D721Med (cell line): ENCODE data around the gene HSD17B4.
"Not testable (repeated sequence)": the region's sequence is repeated elsewhere in the genome, so short reads cannot be mapped to it uniquely, and the experiment has no call there.

ENCODE experiments used
- DNase-seq: peaks from one replicate; pipeline ENCODE4 v3.0.0; 2011; ENCODE audit warnings: low spot score; ENCODE audit not compliant: insufficient read length
- FAIRE-seq: peaks from 2 replicates; lab custom pipeline; 2011; peaks lifted over from hg19 to GRCh38; lab: Jason Lieb, UNC
- TF ChIP-seq, protein P1 (sequence below): IDR thresholded peaks from 2 replicates; pipeline ENCODE4 v1.5.1; 2012; ENCODE audit warnings: mild to moderate bottlenecking, control low read depth; ENCODE audit not compliant: insufficient read depth; ENCODE audit errors: missing control alignments

Gene HSD17B4

GRCh38 chr5:119420169-119420568 lies 32.1 kb upstream of the HSD17B4 start:
- no peak for DNase-seq

DNA sequence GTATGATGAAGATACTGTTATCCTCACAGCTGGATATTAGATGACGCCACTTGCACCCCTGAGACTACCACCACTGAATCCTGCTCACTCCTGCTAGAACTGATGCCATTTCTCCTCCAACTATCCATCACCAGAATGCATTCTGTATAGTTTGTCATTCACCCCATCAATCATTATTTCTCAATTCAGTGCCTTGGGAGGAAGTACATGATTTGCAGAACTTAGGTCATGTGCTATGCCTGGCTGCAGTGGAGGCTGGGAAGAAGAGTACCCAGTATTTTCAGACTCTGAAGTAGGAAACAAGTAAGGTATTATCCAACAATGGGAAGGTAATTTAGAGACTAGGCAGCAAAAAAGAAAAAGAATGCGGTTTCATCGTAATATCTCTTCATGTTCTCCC lies 26.2 kb upstream of the HSD17B4 start:
- DNase-seq, result no peak
- TF ChIP-seq, protein P1, sequence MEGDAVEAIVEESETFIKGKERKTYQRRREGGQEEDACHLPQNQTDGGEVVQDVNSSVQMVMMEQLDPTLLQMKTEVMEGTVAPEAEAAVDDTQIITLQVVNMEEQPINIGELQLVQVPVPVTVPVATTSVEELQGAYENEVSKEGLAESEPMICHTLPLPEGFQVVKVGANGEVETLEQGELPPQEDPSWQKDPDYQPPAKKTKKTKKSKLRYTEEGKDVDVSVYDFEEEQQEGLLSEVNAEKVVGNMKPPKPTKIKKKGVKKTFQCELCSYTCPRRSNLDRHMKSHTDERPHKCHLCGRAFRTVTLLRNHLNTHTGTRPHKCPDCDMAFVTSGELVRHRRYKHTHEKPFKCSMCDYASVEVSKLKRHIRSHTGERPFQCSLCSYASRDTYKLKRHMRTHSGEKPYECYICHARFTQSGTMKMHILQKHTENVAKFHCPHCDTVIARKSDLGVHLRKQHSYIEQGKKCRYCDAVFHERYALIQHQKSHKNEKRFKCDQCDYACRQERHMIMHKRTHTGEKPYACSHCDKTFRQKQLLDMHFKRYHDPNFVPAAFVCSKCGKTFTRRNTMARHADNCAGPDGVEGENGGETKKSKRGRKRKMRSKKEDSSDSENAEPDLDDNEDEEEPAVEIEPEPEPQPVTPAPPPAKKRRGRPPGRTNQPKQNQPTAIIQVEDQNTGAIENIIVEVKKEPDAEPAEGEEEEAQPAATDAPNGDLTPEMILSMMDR, result no peak
- FAIRE-seq, result no peak

More at GRCh38 chr5:119420169-119420568, 32.1 kb upstream of the HSD17B4 start:
- TF ChIP-seq, protein P1, result no peak
- FAIRE-seq, result no peak

DNA sequence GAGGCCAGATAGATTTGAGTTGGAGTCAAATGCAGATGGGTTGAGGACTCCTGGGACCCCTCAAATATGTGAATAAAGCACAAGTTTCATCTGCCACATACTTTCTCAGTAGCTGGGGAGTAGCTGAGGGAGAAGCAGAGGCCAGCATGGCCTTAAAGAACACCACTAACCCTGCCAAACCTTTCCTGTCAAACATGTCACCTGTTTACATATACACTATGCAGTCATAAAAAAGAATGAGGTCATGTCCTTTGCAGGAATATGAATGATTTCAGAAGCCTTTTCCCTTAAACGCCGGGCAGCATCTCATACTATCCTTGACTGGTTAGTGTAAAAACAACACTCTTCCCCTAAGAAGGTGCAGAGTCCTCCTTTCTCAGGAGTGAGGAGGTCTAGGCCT lies 25.2 kb upstream of the HSD17B4 start:
- DNase-seq, result no peak
- TF ChIP-seq, protein P1, result no peak
- FAIRE-seq, result no peak

DNA sequence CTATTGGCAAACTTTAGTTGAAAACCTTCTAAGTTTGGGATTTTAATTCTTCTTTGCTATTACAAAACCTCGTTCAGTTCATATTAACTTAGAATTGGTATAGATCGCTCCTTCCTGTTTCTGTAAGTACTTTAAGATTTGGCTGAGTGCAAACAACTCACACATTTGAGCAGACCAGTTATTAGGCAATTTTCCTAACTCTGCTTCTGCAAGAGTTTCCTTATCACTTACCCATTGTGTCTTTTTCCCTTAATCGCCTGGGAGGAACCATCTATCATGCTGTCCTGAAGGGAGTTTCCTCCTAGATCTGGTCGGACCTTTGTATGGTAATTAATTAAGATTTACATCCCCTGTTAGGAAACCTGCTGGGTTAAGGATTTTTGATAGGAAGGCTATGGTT lies 24.7 kb upstream of the HSD17B4 start:
- FAIRE-seq, DNase-seq: not testable (repeated sequence)

GRCh38 chr5:119428166-119428565 lies 24.1 kb upstream of the HSD17B4 start:
- not testable (repeated sequence) for FAIRE-seq, DNase-seq

DNA sequence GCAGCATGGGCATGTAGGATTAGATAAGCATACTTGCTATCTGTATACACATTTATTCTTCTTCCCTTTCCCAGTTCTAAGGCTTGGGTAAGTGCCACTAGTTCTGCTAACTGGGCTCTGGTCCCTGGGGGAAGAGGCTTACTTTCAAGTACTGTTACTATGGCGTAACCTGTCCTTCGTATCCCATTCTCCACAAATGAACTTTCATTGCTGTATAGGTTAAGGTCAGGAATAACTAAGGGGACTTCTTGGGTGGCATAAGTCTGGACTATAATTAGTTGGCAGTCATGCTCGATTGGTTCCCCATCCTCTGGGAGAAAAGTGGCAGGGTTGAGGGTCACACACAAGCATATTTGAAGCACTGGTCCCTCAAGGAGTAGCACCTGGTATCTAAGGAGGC lies 23.7 kb upstream of the HSD17B4 start:
- not testable (repeated sequence) for FAIRE-seq, DNase-seq

- FAIRE-seq, DNase-seq: not testable (repeated sequence)
Observed at GRCh38 chr5:119432674-119433237, 19.5 kb upstream of the HSD17B4 start.

DNA sequence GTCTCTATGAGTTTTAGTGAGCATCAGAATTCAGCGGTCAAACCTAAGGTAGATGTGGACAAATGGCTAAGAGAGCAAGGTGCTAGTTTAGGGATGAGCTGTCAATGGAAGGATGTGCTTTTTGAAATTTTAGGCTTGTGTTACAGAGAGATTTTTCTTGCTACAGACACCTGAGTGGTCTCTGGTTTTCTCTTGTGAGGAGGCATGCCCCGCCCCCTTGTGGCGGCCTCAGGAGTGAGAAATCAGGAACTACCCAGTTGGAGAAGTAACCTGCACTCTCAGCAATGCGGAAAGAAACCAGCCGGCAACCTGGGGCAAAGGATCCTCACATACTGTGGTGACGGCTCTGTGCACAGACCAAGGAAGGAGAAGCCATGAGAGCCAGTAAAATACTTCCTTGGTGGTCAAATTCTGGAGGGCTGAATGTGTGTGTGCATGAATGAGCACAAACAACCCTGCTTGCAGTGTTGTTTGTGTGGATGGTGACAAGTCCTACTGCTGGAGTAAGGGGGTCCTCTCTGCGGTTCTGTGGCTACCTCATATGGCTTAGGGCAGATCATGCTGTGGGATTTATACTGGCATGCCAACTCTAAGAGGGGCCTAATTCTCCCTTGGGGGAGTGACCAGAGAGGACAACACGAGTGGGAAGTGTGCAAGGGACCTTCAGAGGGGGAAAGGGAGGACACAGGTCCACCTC lies 16.7 kb upstream of the HSD17B4 start:
- FAIRE-seq, result no peak
- TF ChIP-seq, protein P1, result peak; percentile 39
- no peak for DNase-seq

DNA sequence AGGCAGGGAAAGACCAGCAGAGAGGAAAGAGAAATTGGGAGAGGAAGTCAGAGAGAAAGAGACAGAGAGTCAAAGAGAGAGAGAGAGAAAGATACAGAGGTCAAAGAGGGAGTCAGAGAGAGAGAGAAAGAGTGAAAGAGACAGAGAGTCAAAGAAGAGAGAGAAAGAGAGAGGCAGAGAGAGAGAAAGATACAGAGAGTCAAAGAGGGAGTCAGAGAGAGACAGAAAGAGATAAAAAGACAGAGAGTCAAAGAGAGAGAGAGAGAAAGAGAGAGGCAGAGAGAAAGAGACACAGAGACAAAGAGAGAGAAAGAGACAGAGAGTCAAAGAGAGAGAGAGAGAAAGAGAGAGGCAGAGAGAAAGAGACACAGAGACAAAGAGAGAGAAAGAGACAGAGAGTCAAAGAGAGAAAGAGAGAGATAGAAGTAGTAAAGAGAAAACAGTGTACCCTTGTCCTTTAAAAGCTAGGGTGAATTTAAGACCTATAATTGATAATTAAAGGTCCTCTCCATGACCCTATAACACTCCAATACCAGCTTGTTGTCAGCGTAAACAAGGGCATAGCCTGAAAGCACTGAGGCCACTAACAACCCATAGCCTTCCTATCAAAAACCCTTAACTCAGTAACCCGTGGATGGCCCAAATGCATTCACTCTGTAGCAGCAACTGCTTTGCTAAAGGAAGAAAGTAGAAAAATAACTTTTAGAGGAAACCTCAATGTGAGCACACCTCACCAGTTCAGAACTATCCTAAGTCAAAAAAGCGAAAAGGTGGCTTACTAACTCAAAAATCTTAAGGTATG lies 14.3 kb upstream of the HSD17B4 start:
- not testable (repeated sequence) for DNase-seq, FAIRE-seq

DNA sequence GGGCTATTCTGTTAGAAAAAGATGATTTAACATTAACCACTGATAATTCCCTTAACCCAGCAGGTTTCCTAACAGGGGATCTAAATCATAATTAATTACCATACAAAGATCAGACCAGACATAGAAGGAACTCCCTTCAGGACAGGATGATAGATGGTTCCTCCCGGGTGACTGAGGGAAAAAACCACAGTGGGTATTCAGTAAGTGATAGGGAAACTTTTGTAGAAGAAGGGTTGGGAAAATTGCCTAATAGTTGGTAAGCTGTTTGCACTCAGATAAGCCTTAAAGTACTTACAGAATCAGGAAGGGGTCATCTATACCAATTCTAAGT lies 13.7 kb upstream of the HSD17B4 start:
- not testable (repeated sequence) for FAIRE-seq, DNase-seq
